Measurements from ENCODE around the gene ZNF292.
"Not testable (repeated sequence)": the region's sequence is repeated elsewhere in the genome, so short reads cannot be mapped to it uniquely, and the experiment has no call there.

The ZNF292 gene

DNA sequence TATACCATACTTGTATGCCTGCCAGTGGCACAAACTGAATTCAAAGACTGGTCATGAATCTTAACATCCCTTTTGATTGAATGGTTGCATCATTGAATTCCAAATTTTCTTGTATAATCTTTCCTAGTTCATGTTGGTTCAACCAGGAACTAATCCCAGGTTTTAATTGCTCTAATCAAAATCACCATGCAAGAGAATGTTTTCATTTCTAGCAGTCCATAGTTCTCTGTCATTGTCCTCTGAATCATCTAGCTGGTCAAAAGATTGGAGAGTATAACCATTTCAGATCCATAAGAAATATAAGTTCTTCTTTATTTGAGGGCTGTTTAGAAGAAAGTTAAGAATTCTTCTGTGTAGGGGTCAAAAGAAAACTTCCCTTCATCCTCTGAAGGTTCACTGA lies 57.2 kb downstream of the ZNF292 start:
- DNase-seq (ENCODE audit: low read depth in 2 of 3, low spot score in 1 of 3) = no peak

DNA sequence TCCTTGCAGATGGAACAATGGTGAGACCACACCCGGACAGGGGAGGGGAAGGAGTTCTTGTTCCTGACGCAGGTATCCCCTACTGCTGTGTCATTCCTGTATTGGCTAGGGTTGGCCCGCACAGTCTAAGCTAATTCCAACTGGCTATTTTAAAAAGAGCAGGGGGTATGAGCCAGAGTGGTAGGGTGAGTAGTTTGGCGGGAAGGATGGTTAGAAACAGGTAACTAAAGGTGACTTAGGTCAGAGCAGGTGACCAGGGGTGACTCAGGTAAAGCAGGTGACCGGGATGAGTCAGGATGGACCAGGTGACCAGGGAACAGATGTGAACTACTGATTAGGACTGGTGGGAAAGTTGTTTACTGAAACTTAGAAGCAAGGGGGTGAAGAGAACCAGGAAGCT lies 58.0 kb downstream of the ZNF292 start:
- DNase-seq (ENCODE audit: low read depth in 2 of 3, low spot score in 1 of 3) = no peak

DNA sequence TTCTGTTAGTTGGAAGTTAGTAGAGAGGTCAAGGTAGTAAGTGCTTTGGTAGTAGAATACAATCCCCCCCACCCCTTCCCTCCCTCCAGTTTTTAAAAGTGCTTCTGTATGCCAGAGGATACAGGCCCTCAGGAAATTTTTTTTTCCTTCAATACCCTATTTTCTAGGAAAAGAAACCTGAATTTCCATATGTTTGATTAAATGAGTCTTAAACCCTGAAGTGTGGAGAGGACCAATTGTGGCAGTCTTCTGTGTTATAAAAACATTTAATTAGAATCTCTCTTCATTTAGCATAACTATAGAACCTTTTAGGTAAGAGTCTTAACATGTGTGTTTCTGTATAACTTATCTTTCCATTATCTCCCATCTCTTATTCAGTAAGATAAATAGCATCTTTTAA lies 59.5 kb downstream of the ZNF292 start:
- DNase-seq (ENCODE audit: low read depth in 2 of 3, low spot score in 1 of 3) = no peak

DNA sequence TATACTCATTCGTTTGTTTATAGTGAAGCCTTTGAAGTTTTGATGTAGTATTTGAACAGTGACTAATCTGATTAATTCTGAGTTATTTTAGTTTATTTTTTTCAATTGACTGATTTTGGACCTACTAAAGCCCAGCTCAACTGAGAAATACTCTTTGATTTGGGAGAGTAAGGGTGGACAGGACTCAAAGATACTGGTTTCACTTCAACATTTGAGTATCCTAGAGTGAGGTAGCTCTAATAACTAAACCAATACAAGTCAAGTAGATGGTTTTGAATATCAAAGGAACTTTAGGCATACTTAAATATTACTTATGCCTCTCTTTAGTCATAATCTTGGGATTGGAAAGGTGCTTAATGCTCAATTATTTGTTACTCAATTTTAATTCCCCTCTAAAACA lies 65.6 kb downstream of the ZNF292 start:
- no peak for DNase-seq (ENCODE audit: low read depth in 2 of 3, low spot score in 1 of 3)

DNA sequence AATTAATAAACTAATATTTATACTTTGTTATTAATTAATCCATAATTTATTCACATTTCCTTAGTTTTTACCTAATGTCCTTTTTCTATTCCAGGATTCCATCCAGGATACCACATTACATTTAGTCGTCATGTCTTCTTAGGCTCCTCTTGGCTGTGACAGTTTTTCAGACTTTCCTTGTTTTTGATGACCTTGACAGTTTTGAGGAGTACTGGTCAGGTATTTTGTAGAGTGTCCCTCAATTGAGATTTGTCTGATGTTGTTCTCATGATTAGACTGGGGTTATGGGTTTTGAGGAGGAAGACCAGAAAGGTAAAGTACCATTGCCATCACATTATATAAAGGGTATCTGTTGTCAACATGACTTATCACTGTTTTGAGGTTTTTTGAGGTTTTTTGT lies 67.3 kb downstream of the ZNF292 start:
- DNase-seq (ENCODE audit: low read depth in 2 of 3, low spot score in 1 of 3) = no peak

DNA sequence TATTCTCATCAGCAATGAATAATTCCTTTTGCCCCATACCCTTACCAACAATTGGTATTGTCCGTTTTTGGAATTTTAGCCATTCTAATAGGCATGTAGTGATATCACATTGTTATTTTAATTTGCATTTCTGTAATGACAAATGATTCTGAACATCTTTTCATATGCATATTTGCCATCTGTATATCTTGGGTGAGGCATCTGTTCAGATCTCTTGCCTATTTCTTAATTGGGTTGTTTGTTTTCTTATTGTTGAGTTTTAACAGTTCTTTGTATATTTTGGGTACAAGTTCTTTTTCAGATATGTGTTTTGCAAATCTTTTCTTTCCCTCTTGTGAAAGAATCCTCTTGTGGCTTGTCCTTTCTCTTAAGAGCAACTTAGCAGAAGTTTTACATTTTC lies 69.6 kb downstream of the ZNF292 start:
- no peak for DNase-seq (ENCODE audit: low read depth in 2 of 3, low spot score in 1 of 3)

DNA sequence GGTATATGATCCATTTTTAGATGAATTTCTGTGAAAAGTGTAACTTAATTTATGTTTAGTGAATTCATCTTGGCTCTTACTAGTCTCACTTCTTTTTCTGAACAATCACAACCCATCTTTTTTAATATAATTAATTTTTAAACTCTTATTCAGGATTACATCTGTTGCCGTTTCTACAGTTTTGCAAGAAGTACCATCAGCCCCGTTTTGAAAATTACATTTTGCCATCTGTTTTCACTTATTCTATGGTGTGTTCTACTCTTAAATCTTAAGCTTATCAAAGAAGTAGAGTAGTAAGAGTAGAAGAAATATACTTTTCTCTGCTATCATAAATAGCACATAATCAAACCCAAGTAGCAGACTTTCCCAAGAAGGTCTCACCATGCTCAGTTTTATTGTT lies 70.1 kb downstream of the ZNF292 start:
- DNase-seq (ENCODE audit: low read depth in 2 of 3, low spot score in 1 of 3) = no peak

DNA sequence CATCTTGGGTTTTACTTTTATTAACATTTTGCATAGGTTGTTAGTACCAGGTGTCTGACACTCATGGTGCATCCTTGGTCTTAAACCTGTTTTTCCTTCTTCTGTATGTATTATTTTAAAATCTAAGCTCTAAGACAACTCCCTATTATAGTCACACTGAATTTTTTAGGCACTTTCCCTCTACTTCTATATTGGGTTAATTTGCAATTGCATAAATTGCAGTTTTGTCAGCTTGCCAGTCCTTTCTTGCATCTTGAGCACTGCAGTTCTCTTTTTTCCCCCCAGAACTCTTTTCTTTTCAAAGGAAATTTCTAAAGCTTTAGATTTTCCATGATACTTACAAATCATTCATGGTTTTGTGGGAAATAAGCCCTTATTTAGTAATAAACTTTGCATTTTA lies 70.6 kb downstream of the ZNF292 start:
- DNase-seq (ENCODE audit: low read depth in 2 of 3, low spot score in 1 of 3) = no peak

DNA sequence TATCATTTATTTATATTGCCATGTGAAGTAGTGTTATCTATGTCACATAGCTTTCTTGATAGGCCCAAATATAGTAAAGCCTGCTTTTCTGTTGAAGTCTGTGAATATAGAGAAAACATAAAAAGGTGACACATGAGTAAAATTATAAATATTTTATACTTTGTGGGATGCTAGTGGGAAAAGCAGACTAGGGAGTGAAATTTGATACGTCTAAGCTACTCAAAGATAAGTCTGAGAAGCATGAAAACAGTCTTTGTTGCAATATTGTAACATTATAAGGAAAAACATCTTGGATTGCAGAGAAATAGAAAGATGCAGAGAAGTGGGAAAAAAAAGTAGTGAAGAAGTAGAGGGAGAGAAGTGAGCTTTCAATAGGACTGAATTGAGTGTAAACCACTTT lies 75.4 kb downstream of the ZNF292 start:
- no peak for DNase-seq (ENCODE audit: low read depth in 2 of 3, low spot score in 1 of 3)

DNA sequence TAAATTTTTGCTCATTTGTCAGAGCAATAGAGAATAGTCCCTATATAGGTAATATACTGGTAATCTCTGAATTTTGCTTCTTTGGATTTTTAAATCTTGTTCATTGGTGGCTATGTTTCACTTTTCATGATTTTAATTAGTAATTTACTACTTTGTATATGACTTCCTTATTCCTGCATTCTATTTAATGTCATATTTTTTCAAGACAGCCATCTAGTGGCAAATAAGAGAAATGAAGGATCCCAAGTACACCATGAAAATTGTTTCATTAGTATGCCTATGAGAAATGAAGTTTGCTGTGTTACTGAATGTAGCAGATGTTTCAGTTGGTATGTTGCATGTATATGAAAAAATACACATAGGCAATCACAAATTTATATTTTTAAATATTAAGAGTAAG lies 82.4 kb downstream of the ZNF292 start:
- DNase-seq (ENCODE audit: low read depth in 2 of 3, low spot score in 1 of 3) = no peak

DNA sequence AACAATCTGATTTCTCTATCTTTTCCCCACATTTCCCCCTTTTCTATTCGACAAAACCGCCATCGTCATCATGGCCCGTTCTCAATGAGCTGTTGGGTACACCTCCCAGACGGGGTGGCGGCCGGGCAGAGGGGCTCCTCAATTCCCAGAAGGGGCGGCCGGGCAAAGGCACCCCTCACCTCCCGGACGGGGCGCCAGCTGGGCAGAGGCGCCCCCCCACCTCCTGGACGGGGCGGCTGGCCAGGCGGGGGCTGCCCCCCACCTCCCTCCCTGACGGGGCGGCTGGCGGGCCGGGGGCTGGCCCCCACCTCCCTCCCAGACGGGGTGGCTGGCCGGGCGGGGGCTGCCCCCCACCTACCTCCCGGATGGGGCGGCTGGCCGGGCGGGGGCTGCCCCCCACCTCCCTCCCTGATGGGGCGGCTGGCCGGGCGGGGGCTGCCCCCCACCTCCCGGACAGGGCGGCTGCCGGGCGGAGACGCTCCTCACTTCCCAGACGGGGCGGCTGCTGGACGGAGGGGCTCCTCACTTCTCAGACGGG lies 83.8 kb downstream of the ZNF292 start:
- DNase-seq (ENCODE audit: low read depth in 2 of 3, low spot score in 1 of 3) = not testable (repeated sequence)

DNA sequence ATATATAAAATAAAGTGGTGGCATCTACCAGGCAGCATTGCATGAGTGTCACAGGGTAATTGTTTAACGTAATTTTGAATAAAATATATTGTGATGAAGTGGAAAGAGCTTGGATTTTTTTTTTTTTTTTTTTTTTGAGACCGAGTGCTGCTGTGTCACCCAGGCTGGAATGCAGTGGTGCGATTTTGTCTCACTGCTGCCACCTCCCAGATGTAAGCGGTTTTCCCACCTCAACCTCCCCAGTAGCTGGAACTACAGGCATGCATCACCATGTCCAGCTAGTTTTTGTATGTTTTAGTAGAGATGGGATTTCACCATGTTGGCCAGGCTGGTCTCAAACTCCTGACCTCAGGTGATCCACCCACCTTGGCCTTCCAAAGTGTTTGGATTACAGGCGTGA lies 85.9 kb downstream of the ZNF292 start:
- no peak for DNase-seq (ENCODE audit: low read depth in 2 of 3, low spot score in 1 of 3)

DNA sequence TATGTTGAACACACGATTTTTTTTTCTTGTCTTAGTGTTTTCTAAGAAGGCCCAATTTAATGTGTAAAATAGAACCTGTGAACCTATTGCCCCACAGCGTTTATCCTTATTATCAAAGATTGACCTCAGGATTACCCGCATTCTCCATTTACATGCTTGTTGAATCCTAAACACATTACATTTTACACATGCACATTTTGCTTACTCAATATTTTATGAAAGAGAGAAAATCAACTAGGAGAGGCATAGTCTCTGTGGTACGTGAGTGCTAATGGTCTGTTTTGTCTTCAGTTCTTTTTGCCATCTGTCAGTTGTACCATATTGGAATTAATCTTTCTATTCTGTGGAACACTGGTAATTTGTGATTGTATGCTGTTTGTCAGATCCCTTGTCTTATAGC lies 86.9 kb downstream of the ZNF292 start:
- no peak for DNase-seq (ENCODE audit: low read depth in 2 of 3, low spot score in 1 of 3)

DNA sequence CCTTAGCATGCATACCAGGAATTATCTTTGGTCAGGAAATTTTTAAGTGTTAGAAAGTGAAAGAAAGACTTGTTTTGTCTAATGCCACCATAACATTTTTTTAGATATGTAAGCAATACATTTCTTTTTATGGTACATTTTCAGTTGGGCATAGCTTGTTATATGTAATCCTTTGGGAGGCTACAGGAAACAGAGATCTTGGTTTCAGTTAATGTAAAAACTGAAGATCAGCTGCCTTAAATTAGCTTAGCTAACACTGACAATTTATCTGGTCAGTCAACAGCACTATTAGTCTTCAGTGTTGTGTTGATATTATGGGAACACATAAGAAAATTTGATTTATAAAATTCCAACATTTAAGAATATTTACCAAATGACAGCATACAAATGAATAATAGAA lies 88.4 kb downstream of the ZNF292 start:
- no peak for DNase-seq (ENCODE audit: low read depth in 2 of 3, low spot score in 1 of 3)

DNA sequence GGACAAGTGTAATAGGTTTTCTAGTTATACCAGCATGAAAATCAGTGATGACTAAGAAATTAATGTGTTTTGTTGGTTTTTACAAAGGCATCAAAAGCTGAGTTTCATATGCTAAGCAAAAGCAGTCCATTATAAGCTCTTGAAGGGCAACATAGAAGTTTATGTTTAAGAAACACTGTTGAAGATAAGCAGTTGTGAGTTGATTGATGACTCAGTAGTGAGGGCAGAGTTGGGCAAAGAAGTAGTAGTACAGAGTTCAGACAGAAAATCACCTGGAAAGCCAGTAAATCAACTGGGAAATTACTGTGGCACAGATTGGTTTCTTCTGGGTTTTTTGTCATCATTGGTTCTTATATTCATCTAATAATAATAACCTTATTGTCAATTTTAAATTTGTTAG lies 89.0 kb downstream of the ZNF292 start:
- DNase-seq (ENCODE audit: low read depth in 2 of 3, low spot score in 1 of 3) = no peak

DNA sequence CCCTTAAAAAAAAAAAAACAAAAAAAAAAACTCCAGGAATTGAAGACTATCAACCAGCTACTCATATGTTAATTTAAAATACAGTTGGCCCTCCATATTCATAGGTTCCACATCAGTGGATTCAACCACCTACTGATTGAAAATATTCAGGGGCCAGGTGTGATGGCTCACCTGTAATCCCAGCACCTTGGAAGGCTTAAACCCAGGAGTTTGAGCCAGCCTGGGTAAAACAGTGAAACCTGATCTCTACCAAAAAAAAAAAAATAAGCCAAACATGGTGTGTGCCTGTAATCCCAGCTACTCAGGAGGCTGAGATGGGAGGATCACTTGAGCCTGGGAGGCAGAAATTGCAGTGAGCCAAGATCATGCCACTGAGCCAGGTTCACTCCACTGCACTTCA lies 94.7 kb downstream of the ZNF292 start:
- no peak for DNase-seq (ENCODE audit: low read depth in 2 of 3, low spot score in 1 of 3)

DNA sequence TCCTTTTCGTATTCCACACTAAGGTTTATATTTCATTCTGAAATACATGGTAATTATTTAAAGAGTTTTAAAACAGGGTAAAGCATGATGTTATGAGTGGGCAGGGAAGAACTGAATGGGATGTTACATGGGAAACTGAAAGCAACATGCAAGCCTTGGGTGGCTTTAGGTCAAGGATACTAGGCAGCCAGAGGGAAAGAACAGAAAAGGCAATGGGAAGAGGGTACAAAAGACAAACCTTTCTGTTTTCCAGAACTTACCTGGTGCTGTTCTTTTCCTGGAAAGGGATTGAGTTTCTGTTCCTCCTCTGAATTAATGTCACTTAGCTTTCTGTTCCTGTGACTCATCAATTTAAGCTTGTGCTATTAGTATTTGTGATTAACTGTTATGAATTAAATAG lies 95.9 kb downstream of the ZNF292 start:
- no peak for DNase-seq (ENCODE audit: low read depth in 2 of 3, low spot score in 1 of 3)

DNA sequence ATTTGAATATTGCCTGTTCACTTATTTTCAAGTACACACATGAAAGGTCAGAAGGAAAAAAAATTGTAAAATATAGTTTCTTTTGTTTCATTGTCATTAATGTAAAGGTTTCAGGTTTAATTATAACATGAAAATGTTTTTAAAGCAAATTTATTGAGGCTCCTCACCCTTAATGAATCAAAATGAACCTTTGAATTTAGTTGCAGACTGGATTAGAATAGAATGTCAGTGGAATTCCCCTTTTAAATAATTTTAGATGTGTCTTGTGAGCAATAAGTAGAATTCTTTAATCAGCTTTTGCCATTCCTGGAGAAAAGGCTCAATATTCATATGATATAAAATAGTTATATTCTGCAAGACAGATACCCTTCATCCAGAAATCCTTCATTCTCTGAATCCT lies 96.4 kb downstream of the ZNF292 start:
- no peak for DNase-seq (ENCODE audit: low read depth in 2 of 3, low spot score in 1 of 3)

DNA sequence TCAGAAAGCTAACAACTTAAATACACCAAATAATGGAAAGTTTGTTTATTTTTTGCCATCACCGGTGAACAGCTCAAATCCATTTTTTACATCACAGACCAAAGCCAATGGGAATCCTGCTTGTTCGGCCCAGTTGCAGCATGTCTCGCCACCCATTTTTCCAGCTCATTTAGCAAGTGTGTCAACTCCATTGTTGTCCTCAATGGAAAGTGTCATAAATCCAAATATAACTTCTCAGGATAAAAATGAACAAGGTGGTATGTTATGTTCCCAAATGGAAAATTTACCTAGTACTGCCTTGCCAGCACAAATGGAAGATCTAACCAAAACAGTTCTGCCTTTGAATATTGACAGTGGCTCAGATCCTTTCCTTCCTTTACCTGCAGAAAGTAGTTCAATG lies 101.7 kb downstream of the ZNF292 start:
- no peak for DNase-seq (ENCODE audit: low read depth in 2 of 3, low spot score in 1 of 3)

DNA sequence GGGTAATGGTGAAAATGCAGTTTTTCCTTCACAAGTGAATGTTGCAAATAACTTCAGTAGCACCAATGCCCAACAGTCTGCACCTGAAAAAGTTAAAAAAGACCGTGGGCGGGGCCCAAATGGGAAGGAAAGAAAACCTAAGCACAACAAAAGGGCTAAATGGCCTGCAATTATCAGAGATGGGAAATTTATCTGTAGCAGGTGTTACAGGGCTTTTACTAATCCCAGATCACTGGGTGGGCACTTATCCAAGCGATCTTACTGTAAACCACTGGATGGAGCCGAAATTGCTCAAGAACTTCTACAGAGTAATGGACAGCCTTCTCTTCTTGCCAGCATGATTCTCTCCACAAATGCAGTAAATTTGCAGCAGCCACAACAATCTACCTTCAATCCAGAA lies 102.2 kb downstream of the ZNF292 start:
- no peak for DNase-seq (ENCODE audit: low read depth in 2 of 3, low spot score in 1 of 3)

DNA sequence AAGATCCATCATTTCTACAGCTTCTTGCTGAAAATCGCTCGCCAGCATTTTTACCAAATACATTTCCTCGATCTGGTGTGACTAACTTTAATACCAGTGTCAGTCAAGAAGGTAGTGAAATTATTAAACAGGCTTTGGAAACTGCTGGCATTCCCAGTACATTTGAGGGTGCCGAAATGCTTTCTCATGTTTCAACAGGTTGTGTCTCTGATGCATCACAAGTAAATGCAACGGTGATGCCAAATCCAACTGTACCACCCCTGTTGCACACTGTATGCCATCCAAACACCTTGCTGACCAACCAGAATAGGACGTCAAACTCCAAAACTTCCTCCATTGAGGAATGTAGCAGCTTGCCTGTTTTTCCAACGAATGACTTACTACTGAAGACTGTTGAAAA lies 102.6 kb downstream of the ZNF292 start:
- no peak for DNase-seq (ENCODE audit: low read depth in 2 of 3, low spot score in 1 of 3)

DNA sequence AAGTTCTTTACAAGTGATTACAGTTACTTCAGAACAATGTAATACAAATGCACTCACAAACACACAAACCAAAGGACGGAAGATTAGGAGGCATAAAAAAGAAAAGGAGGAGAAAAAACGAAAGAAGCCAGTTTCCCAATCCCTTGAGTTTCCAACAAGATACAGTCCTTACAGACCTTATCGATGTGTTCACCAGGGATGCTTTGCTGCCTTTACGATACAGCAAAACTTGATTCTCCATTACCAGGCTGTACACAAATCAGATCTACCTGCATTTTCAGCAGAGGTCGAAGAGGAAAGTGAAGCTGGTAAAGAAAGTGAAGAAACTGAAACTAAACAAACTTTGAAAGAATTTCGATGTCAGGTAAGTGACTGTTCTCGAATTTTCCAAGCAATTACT lies 104.4 kb downstream of the ZNF292 start:
- no peak for DNase-seq (ENCODE audit: low read depth in 2 of 3, low spot score in 1 of 3)

DNA sequence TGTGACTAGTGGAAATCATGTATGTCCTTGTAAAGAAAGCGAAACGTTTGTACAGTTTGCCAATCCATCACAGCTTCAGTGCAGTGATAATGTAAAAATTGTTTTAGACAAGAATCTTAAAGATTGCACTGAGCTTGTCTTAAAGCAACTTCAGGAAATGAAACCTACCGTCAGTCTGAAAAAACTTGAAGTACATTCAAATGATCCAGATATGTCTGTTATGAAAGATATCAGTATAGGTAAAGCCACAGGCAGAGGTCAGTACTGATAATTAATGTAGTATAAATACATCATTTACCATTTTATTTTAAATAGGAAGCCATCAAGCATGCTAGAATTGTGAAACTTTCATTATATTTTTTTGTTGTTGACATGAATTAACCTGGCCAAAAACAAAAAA lies 106.2 kb downstream of the ZNF292 start:
- no peak for DNase-seq (ENCODE audit: low read depth in 2 of 3, low spot score in 1 of 3)

DNA sequence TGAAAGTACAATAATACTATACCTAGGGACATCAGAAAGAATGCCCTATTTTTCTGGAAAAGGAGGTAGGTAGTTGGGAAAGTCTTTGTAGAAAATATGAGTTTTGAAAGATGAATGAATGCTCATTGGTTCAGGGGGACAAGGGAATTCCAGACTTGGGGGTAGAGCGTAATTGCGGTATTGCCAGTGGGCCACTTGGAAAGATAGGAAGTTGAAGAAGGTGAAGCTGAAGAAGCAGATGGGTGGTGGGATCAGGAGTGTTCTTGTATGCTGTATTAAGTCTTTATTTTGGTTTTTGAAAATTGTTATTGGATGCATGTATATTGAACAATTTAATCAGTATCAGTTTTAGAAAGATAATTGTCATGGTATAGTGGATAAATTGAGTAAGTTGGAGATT lies 109.1 kb downstream of the ZNF292 start:
- DNase-seq (ENCODE audit: low read depth in 2 of 3, low spot score in 1 of 3) = no peak

Data from stimulated activated CD4-positive, alpha-beta T cell treated with anti-CD3 and anti-CD28 coated beads, Interleukin-12 subunit alpha, Interleukin-12 subunit beta, amount 100 ng/mL, for 48 hours (primary cell).